ENCODE results near the gene GREB1.

Gene GREB1, protein sequence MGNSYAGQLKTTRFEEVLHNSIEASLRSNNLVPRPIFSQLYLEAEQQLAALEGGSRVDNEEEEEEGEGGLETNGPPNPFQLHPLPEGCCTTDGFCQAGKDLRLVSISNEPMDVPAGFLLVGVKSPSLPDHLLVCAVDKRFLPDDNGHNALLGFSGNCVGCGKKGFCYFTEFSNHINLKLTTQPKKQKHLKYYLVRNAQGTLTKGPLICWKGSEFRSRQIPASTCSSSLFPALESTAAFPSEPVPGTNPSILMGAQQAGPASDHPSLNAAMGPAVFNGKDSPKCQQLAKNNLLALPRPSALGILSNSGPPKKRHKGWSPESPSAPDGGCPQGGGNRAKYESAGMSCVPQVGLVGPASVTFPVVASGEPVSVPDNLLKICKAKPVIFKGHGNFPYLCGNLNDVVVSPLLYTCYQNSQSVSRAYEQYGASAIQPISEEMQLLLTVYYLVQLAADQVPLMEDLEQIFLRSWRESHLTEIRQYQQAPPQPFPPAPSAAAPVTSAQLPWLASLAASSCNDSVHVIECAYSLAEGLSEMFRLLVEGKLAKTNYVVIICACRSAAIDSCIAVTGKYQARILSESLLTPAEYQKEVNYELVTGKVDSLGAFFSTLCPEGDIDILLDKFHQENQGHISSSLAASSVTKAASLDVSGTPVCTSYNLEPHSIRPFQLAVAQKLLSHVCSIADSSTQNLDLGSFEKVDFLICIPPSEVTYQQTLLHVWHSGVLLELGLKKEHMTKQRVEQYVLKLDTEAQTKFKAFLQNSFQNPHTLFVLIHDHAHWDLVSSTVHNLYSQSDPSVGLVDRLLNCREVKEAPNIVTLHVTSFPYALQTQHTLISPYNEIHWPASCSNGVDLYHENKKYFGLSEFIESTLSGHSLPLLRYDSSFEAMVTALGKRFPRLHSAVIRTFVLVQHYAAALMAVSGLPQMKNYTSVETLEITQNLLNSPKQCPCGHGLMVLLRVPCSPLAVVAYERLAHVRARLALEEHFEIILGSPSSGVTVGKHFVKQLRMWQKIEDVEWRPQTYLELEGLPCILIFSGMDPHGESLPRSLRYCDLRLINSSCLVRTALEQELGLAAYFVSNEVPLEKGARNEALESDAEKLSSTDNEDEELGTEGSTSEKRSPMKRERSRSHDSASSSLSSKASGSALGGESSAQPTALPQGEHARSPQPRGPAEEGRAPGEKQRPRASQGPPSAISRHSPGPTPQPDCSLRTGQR (N-terminal part only)

DNA sequence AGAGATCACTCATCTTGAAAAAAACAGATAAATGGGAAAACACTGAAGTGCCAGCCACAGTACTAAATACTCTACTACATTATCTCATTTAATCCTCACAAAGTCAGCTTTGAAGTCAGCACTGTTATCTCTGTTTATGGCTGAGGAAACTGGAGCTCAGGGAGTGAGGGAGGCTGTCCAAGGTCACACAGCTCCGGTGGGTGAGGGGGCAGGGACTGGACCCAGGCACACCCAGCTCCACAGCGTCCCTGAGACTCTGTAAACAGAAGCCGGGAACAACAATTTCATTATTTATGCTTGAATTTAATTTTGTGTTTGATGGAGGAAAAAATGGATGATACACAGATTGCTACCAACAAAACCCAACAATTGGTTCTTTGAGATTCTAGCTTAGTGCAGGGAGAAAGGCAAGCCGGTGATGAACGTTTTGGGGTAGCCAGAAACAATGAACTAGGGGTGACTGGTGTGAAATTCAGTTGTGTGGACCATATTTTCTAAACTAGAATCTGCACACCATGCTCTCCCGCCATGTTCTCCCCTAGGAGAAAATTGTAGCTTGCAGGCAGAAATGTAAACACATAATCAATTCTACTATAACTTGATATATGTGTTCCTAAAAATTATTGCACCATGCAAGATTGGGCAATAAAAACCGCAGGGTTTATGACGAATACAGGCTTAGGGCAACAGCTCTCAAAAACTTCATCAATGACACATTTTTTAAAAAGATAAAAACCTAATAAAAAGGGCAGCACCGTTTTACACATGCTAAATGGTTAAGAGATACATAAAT lies at the start of gene GREB1:
TSS of gene GREB1 (plus strand) at position 768 of the 793 bp plus-strand sequence. CDS start 22,570 bp downstream, outside the sequence.
- DNase-seq (ENCODE audit: low spot score): no peak

DNA sequence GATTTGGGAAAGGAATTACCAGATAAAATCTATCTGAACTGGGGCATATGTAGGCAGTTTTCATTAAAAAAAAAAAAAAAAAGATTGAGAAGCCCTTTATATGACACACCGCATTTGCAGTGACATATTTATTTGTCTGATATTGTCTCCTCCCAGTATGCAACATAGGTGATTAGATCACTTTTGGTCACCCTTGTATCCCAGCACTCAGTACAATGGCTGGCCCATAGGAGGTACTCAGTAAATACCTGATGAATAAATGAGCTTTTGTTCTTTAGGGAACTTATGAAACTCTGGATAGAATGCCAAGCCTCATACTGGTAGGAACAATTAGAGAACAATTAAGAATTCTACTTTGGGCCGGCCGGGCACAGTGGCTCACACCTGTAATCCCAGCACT lies 45.0 kb upstream of the GREB1 start:
- no peak for DNase-seq (ENCODE audit: low spot score)

DNA sequence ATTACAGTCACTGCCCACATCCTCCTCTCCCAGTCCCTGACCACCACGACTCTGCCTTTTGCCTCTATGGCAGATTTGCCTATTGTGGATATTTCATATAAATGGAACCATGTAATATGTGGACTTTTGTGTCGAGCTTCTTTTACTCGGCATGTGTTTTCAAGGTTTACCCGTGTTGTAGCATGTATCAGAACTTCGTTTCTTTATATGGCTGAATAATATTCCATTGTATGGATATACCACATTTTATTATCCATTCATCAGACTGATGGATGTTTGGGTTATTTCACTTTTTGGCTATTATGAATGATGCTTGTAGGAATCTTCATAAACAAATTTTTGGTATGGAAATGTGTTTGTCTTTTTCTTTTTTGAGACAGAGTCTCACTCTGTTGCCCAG lies 43.7 kb upstream of the GREB1 start:
- no peak for DNase-seq (ENCODE audit: low spot score)

DNA sequence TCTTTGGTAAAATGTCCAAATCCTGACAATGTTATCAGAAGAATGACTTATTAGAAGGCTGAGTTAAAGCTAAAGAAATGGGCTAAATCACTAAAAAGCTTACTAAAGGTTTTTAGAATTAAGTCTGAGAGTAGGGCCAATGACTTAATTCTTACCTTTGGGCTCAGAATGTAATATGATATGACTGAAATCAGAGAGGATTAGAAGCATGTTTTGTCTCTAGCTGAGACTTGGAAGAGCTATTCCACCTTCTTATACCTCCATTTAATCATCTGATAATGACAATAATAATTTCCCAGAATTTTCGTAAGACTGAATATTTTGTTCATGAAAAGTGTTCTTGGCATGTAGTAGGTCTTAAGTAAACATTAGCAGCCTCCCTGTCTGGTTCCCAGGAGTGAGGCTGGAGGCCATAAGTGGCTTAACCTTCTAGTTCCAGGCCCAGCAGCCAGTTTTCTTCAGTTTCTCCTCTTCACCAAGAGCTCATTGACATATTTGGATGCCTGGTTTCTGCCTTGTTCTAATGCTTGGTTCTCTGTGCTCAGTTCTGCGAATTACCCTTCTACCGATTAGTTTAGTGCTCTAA lies 42.4 kb upstream of the GREB1 start:
- no peak for DNase-seq (ENCODE audit: low spot score)

DNA sequence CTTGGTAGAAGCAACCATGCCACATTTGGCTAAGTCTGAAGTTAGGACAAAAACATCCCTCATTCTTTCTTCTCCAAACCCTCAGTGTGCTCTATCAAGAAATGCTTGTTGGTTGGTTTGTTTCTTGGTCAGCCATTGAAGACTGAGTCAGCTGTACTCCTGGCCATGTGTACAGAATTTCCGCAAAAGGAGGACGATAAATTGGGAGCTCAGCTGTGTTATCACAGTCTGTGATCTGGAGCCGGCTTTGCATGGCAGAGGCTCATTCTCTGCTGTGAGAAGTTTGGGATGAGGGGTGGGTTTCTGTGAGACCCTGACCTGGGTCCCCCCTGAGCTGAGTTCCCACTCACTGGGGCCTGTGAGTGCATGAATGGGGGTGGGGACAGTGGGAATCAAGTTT lies 41.6 kb upstream of the GREB1 start:
- DNase-seq (ENCODE audit: low spot score): no peak

DNA sequence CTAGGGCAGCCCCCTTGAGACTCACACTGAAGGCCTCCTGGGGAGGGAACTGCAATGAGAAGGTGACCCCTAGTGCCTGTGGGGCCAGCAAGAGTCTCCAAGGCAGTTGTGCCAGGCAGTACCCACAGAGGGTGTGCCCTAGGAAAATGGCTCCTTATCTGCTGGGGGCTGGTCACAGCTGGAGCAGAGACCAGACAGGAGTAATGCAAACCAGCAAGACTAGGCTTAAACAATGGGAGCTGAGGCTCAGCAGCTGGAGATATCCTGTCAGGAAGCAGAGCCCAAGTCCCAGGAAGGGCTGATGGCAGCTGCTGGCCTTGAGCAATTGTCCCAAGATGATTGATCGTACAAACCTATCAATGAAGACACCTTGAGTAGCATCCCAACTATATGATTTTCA lies 41.1 kb upstream of the GREB1 start:
- DNase-seq (ENCODE audit: low spot score): no peak

DNA sequence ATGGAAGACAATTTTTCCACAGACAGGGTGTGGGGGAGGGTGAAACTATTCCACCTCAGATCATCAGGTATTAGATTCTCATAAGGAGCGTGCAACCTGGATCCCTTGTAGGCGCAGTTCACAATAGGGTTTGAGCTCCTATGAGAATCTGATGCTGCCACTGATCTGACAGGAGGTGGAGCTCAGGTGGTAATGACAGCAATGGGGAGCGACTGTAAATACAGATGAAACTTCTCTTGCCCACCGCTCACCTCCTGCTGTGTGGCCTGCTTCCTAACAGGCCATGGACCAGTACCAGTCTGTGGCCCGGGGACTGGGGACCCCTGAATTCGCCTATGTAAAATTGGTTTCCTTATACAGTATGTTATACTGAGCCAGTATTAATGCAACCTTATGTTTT lies 40.6 kb upstream of the GREB1 start:
- DNase-seq (ENCODE audit: low spot score): no peak

DNA sequence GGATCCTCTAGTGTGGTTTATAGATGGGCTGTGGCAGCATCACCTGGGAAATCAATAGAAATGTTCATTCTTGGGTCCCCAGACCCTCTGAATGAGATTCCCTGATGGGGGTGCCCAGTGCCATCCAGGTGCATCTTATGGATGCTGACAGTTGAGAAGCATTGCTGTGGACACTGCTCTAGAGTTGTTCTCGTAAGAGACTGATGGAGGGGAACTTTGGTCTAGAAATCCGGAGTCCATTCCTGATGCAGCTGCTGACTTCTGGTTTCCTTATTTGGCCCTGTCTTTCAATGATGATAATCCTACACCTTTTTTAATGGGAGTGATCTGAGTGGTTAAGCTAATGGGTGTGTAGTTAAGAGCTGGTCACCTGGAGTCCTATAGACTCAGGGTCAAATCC lies 39.5 kb upstream of the GREB1 start:
- no peak for DNase-seq (ENCODE audit: low spot score)

DNA sequence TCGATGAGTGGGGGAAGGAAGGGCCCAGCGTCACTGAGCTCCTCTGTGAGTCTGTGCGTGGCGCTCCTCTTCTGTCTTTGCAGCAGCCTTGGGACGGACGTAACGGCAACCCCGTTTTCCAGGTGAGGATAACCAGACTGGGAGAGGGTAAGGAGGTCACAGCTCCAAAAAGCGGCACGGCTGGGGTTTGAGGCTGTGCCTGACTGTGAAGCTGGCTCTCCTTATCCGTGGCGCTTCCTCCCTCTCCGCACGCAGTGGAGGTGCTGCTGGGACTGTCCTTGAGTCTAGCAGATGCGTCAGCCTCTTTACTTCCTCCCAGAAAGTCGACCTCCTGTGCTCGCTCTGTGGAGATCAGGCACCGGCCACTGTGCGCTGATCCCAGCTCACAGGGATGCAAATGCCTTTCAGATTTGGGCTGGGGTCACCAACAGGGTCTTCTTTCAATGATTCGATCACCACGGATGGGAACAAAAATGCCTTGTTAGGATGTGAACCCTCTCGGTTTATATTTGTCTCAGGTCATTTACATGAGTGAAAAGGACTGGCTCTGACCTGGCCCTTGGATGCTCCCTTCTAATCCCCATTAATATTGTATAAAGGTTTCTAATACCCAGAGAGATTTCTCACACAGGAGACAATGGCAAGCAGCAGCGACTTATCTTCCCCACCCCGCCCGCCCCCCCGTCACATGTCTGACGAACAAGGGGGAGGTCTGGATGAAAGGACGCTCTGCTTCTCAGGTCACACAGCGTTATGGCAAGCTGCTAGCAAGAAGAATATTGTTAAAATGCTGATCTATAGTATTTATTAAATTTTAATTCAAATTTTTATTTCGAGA lies 37.8 kb upstream of the GREB1 start:
- no peak for DNase-seq (ENCODE audit: low spot score)

DNA sequence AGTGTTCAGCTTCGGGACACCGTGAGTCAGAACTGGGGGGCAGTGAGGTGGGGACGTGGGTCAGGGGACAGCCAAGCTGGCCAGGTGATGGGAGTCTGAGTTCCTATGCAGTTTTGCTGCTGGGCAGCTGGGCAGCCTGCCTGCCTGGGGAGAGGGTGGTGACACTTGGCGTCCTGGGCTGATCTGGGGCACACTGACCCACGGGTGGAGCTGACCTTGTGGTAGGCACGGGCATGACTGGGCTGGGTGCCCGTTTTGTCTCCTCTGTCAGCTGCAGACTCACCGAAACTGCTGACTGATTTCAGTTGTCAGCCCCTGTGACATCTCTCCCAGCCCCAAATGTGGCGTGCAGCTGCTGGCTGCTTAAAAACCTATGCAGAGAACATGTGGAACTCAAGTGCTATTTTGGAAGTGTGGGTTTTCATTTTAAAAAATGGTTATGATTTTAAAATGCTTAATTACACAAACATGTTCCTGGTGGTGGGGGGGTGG lies 35.3 kb upstream of the GREB1 start:
- DNase-seq (ENCODE audit: low spot score): no peak

DNA sequence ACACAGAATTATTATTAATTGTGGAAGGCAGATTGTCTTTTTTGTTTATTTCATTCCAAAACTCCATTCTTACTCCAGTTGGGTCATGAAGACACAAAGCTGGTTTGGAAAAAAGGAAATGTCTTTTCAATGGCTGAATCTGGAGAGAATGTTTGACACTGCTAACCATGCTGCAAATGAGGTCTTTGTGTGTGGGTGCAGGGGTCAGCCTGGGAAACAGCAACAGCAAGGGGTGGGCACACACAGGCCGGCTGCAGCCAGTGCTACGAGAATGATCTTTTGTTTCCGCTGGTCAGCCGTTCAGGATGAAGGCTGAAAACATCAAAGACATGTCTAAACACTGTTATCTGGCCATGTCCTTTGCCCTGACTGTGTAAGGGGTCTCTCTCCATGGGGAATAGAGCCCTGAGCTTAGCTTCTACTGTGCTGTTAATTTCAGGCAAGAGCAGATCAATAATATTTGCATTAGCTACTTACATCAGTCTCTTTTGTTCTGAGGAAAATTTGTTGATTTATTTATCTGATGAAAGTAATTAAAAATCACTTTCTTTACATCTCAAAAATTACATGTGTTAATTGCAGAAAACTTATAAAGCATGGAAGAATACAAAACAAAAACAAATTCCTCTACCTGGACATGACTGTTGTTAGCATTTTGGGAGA lies 34.6 kb upstream of the GREB1 start:
- DNase-seq (ENCODE audit: low spot score): no peak

DNA sequence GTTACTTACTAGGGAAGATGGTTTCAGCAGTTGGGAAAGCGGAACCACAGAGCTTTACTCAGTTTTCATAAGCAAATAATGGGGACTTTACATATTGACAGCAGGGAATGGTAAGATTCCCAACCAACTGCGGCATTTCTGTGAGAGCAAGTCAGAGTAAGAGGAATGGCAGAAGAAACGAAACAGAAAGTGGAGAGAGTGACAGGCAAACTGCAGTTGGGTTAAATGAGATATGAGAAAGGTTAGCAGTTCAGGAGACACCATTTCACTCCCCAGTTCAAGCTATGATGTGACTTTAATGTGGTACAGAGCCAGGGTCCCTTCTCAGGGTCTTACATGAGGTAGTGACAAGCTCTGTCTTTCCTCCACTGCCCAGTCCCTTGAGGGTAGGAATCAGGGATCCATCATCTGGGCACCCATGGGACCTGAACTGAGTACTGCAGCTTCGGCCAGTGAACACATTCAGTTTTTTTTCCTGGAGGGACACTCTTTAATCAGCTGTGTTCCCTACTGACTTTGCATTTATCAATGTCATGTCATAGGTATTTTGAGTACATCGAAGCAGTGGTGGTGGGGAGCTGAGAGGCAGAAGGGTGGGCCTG lies 33.0 kb upstream of the GREB1 start:
- no peak for DNase-seq (ENCODE audit: low spot score)

DNA sequence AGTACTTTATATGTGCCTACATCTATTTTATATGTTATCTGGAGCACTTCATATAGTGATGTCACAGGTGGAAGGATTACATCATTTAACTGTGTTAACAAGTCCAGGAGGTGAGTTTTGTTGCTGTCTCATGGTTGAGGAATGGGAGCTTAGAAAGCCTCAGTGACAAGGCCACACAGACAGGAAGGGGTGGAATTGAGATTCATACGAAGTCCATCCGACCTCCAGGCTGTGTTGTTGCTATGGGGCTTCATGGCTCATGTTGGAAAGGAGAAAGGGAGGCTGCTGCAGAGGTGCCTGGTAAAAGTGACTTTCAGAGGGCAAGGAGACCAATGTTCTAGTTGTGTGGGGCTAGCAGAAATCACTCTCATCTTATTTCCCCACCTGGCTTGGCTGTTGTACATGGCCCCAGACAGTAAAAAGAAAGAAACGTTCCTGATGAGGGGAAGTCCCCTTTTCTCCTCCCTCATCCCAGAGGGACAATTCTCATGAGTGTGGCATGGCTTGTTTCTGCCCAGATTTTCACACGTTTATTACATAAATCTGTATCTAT lies 31.0 kb upstream of the GREB1 start:
- no peak for DNase-seq (ENCODE audit: low spot score)

DNA sequence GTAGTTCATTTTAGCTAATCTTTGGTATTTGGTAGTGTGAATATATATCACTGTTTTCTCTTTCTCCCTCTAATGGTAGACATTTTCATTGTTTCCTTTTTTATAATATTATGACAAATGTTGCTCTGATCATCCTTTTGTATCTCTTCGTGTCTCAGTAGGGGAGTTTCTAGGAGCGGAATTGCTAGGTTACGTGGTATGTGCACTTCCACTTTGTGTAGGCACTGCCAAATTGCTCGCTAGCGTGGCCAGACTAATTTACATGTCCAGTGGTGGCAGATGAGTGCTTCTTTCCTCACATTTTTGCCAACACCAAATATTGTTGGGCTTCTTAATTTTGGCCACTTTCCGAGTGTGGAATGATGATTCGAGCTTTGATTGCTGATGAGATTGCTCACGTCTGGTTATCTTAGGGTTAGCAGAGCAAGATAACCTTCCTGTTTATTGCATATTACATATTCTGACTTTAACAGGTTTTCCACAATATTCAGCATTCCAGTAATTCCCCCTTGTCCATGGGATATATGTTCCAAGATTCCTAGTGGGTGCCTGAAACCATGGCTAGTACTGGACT lies 30.4 kb upstream of the GREB1 start:
- DNase-seq (ENCODE audit: low spot score): no peak

DNA sequence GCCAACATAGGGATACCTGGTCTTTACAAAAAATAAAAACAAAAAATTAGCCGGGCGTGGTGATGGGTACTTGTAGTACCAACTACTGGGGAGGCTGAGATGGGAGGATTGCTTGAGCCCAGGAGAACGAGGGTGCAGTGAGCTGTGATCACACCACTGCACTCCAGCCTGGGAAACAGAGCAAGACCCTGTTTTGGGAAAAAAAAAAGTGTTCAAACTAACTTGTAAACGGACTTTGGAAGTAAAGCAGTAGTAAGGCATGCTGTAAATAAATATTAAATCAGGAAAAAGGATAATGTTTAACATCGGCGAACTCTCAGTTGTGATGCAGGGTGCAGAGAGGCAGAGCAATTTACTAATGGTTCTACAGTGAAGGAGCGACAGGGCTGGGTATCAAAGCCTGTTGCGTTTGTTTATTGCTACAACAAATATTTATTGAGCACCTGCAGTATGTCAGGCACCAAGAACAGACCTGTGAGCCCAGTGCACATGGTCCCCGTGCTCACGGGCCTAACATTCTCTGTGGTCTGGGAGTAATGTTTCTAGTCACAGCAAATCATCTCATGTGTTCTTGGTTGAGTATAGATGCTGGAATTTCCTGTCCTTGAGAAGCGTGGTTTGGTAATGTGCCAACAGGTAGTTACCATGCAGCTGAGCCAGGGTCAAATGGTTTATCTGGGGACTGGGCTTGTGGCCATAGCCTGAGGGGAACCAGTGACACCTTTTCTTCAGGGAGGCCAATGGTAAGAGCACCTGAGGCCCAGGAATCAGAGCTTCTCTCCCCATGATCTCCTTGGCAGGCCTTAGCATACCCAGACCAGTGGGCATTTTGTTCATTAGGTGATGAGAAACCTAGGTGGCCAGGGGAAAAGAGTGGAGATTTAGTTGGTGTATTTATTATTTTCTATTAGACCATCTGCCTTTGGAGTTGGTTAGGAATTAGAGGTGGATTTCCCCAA lies 27.9 kb upstream of the GREB1 start:
- DNase-seq (ENCODE audit: low spot score): no peak

DNA sequence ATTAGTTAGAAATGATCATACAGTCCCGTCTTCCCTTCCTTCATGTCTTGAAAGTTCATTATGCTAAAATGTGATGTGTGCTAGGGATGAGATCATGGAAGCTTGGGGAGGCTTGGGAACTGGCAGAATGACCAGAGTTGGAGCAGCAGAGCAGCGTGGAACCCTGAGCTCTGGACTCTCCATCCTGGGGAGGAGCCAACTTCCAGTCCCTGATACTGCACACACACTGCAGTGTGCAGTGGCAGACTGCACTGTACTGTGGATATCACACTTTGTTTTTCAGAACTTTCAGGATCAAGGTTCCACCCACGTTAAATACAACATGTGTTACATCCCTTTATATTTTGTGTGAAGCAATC lies 27.3 kb upstream of the GREB1 start:
- no peak for DNase-seq (ENCODE audit: low spot score)

DNA sequence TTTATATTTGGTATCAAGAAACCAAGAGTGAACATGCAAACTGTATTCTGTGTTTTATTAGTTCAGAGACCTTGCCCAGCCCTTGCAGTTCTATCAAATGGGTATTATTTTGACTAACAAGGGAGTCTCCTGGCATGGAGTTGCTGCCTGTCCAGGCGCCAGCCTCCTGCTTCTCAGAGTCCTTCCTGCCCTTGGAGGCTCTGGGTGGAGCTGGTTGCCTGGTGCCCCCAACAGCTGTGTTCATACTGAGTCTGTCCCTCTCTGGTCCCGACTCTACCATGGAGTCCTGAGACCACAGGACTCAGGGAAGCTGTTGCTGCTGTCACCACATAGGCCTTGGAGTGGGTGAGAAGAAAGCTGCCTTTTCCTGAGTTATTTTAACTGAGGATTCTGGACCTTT lies 26.3 kb upstream of the GREB1 start:
- DNase-seq (ENCODE audit: low spot score): no peak

DNA sequence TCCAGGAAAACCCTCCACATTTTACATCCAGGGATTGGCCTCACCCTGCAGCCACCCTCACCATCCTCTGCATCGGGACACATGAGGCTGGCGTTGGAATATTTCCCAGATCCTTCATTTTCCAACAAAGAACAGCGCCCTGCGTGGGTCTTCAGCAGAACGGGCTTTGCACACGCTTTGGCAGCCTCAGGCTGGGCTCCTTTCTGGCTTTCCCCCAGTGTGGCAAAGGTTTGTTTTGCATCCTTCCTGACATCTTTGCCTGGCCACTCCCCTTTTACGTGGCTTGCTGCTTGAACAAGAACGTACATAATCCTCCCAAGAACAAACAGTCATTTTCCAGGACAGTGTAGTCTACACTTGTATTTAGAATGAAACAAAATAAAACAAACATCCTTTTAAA lies 25.6 kb upstream of the GREB1 start:
- no peak for DNase-seq (ENCODE audit: low spot score)

Data from CD4-positive, alpha-beta T cell treated with Interleukin-15 for 4 hours (primary cell).